Measurements from ENCODE around the gene ADAMTS2.

- TF ChIP-seq CTCF (IDR thresholded peaks at IDR 0.05; ENCODE audit: borderline replicate concordance, extremely low read depth, low read length, poor library complexity, severe bottlenecking) (no peak), EZH2 (IDR thresholded peaks at IDR 0.05; ENCODE audit: borderline replicate concordance, low read depth, low read length, severe bottlenecking) (no peak)
These were observed 220.9 kb downstream of the ADAMTS2 start for GRCh38 chr5:179124273-179124852.

Data from DND-41 (cell line).